ENCODE measurements around the gene DUSP18. TPM values are rescaled to one million over a fixed set of nuclear protein-coding genes. Genes with fewer than 3 reads are reported as not detected.
"Not testable (repeated sequence)": the region's sequence is repeated elsewhere in the genome, so short reads cannot be mapped to it uniquely, and the experiment has no call there.

DUSP18 gene
- total and polyA plus RNA-seq, 2 donors (not counting 1 experiment from before 2014, with no cell fraction given): 7.4 to 10.8 TPM

DNA sequence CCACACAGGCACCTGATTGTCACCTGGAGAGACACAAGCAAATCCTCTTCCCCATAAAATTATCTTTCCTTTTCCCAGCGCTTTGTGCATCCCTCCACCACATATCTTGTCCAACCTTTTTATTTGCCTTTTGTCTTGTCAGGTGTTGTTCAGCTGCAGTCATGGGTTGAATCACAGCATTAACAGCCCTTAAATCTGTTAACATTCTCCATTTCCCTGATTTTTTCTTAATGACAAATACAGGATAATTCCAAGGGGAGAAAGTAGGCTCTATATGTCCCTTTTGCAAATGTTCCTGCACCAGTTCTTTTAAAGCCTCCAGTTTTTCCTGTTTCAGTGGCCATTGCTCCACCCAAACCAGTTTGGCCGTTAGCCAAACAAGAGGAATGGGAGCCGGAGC lies 8.9 kb upstream of the DUSP18 start:
- H3K79me2 ChIP-seq (ENCODE audit: control insufficient read depth, insufficient read depth, low read length); H3K9ac ChIP-seq (ENCODE audit: insufficient read depth, low read length); H3K4me1 ChIP-seq (ENCODE audit: control insufficient read depth, extremely low read depth, insufficient read depth, low read length); H4K20me1 ChIP-seq (ENCODE audit: control insufficient read depth, extremely low read depth, insufficient read depth, low read length); H3K36me3 ChIP-seq (ENCODE audit: control insufficient read depth, insufficient read depth, low read length); H3K4me3 ChIP-seq (replicated peaks in 1 of 4; ENCODE audit: control extremely low read depth in 1 of 4, insufficient read depth in 1 of 4, low read depth in 3 of 4, low read length in 4 of 4); H3K9me3 ChIP-seq (ENCODE audit: control insufficient read depth, insufficient read depth, low read depth, low read length); H3K27me3 ChIP-seq (ENCODE audit: control insufficient read depth, insufficient read depth, low read length); DNase-seq (ENCODE audit: low read depth in 2 of 2); H3K27ac ChIP-seq (ENCODE audit: insufficient read depth, low read length); H2AFZ ChIP-seq (ENCODE audit: low read length); H3K4me2 ChIP-seq (ENCODE audit: extremely low read depth, insufficient read depth, low read length): not testable (repeated sequence)

DNA sequence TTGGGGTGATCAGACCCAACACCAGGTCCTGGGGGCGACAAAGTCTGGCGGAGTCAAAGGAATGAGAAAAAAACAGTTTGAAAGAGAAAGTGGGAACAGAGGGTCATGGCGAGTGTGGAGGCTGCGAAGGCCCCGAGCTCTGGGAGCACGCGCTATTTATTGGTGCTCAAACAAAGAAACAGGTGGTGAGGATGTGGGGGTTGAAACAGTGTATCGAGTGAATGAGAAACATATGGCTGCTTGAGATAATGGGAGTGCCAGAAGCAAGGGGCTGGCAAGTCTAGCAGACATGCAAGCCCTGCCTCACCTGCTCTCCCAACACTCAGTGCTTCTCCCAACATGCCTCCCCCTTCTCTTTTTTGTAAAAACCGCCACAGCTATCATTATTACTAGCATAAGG lies 7.8 kb upstream of the DUSP18 start:
- Histone ChIP-seq H3K79me2 (ENCODE audit: control insufficient read depth, insufficient read depth, low read length) (no peaks in the 10 kb centered on the region), H3K27me3 (ENCODE audit: control insufficient read depth, insufficient read depth, low read length) (no peaks in the 10 kb centered on the region), H3K9ac (ENCODE audit: insufficient read depth, low read length) (no peak overlapping the region), H3K9me3 (ENCODE audit: control insufficient read depth, insufficient read depth, low read depth, low read length) (no peaks in the 10 kb centered on the region), H3K27ac (ENCODE audit: insufficient read depth, low read length) (no peak overlapping the region), H3K4me1 (ENCODE audit: control insufficient read depth, extremely low read depth, insufficient read depth, low read length) (no peaks in the 10 kb centered on the region), H3K36me3 (ENCODE audit: control insufficient read depth, insufficient read depth, low read length) (no peaks in the 10 kb centered on the region), H2AFZ (ENCODE audit: low read length) (no peak overlapping the region), H3K4me2 (ENCODE audit: extremely low read depth, insufficient read depth, low read length) (no peak overlapping the region), H4K20me1 (ENCODE audit: control insufficient read depth, extremely low read depth, insufficient read depth, low read length) (no peaks in the 10 kb centered on the region), H3K4me3 (replicated peaks in 1 of 4; ENCODE audit: control extremely low read depth in 1 of 4, insufficient read depth in 1 of 4, low read depth in 3 of 4, low read length in 4 of 4) (no peak overlapping the region)
- no peak for DNase-seq (ENCODE audit: low read depth in 2 of 2)
- TF ChIP-seq EZH2 (IDR thresholded peaks at IDR 0.05; ENCODE audit: low read length, missing control alignments) (no peak), CTCF (conservative IDR thresholded peaks at IDR 0.05 in 1 of 2, IDR thresholded peaks at IDR 0.05 in 1 of 2; ENCODE audit: low read depth in 1 of 2, low read length in 2 of 2) (no peak)

- no peaks in the 10 kb centered on the region for H3K9me3 ChIP-seq (ENCODE audit: control insufficient read depth, insufficient read depth, low read depth, low read length)
- no peaks in the 10 kb centered on the region for H3K27me3 ChIP-seq (ENCODE audit: control insufficient read depth, insufficient read depth, low read length)
- H3K79me2 ChIP-seq (ENCODE audit: control insufficient read depth, insufficient read depth, low read length): no peaks in the 10 kb centered on the region
- no peak for TF ChIP-seq CTCF (conservative IDR thresholded peaks at IDR 0.05 in 1 of 2, IDR thresholded peaks at IDR 0.05 in 1 of 2; ENCODE audit: low read depth in 1 of 2, low read length in 2 of 2)
- TF ChIP-seq EZH2 (IDR thresholded peaks at IDR 0.05; ENCODE audit: low read length, missing control alignments): no peak
- H2AFZ ChIP-seq (ENCODE audit: low read length): no peak overlapping the region
- H3K4me2 ChIP-seq (ENCODE audit: extremely low read depth, insufficient read depth, low read length): no peak overlapping the region
- H4K20me1 ChIP-seq (ENCODE audit: control insufficient read depth, extremely low read depth, insufficient read depth, low read length): no peaks in the 10 kb centered on the region
- DNase-seq (ENCODE audit: low read depth in 2 of 2): no peak
- H3K9ac ChIP-seq (ENCODE audit: insufficient read depth, low read length): no peak overlapping the region
- no peak overlapping the region for H3K4me3 ChIP-seq (replicated peaks in 1 of 4; ENCODE audit: control extremely low read depth in 1 of 4, insufficient read depth in 1 of 4, low read depth in 3 of 4, low read length in 4 of 4)
- H3K4me1 ChIP-seq (ENCODE audit: control insufficient read depth, extremely low read depth, insufficient read depth, low read length): no peaks in the 10 kb centered on the region
- no peak overlapping the region for H3K27ac ChIP-seq (ENCODE audit: insufficient read depth, low read length)
- no peaks in the 10 kb centered on the region for H3K36me3 ChIP-seq (ENCODE audit: control insufficient read depth, insufficient read depth, low read length)
These were observed 6.8 kb upstream of the DUSP18 start for GRCh38 chr22:30674482-30674881.
